ENCODE data around the gene ANKRD61. TPM values are rescaled to one million over a fixed set of nuclear protein-coding genes. Genes with fewer than 3 reads are reported as not detected.
"Not testable (repeated sequence)": the region's sequence is repeated elsewhere in the genome, so short reads cannot be mapped to it uniquely, and the experiment has no call there.

The ANKRD61 gene
- polyA plus RNA-seq, 1 donor from 2014 or later, result not detected

DNA sequence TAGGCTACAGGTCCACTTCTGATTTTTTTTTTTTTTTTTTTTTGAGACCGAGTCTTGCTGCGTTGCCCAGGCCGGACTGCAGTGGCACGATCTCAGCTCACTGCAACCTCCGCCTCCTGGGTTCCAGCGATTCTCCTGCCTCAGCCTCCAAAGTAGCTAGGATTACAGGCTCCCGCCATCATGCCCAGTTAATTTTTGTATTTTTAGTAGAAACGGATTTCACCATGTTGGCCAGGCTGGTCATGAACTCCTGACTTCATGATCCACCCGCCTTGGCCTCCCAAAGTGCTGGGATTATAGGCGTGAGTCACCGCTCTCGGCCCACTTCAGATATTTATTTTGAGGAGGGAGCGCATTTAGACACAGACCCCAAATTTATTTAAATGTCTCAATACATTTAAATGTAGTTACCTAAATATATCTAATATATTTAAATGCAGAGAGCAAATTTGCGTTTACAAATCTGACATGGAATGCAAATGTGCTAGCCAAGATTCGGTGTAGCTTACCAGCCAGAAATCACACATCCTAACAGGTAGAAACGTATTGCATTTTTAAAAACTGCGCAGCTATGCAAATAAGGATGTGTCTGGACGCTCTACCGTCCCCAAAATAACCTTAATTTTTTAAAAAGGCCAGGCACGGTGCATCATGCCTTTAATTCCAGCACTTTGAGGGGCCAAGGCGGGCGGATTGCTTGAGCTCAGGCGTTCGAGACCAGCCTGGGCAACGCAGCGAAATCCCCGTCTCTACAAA is 23.2 kb upstream of the ANKRD61 start:
- H4K20me1 ChIP-seq (ENCODE audit: insufficient read depth); H3K27ac ChIP-seq (ENCODE audit: low read length); H3K9me3 ChIP-seq (ENCODE audit: low read length); H3K9me2 ChIP-seq (ENCODE audit: insufficient read depth, low read length); H3K36me3 ChIP-seq (ENCODE audit: insufficient read depth, low read length); H3K27me3 ChIP-seq (ENCODE audit: insufficient read depth, low read depth, low read length); H3K79me2 ChIP-seq (replicated peaks; ENCODE audit: insufficient read depth, low read length); H2AFZ ChIP-seq (ENCODE audit: low read depth, low read length); H3F3A ChIP-seq (ENCODE audit: insufficient read depth, low read length, poor library complexity, severe bottlenecking): not testable (repeated sequence)
- H3K4me2 ChIP-seq (ENCODE audit: low read length), result peak overlapping the region; percentile 84
- peak overlapping the region; percentile 93 for H3K4me3 ChIP-seq (ENCODE audit: low read length)
- peak overlapping the region; percentile 77 for H3K9ac ChIP-seq (ENCODE audit: low read length)

DNA sequence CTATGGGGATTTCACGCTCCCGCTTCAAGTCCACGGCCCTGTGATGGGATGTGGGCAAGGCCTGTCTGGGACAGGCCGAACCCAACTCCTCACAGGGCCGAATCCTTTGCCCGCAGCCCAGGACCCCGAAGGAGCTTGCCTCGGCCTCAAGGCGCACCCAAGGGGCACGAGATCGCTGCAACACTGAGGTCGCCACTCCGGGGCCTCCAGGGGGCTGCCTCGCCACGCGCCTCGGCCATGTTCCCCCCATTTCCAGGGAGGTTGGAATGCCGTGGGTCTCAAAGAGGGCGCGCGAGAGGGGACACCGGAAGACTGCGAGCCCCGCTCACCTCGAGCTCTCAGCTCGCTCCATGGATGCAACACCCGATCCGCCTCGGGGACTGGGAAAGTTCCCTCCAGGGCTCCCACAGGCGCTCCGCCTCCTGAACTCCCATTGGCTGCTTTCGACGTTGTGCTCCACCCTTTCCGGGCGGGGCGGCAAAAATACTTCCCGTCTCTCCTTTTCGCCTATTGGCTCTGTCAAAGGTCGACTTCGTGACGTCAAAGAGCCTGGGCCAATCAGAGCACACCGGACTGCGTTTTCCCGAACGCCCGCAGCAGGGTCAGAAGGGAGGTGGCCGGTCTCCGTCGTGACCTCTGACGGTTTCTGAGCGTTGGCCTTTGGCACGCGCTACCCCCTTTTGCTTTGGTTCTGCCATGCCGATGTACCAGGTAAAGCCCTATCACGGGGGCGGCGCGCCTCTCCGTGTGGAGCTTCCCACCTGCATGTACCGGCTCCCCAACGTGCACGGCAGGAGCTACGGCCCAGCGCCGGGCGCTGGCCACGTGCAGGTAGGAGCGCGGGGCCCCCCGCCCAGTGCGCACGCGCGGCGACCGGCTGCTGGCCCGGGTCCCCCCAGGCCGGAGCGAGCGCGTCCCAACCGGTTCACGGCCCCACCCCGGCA is 22.2 kb upstream of the ANKRD61 start, which contains the start of the genes AIMP2 and PMS2:
Gene AIMP2, plus strand, starts transcription at position 605 of the 944 bp plus-strand sequence. Its CDS starts 92 bp downstream, at position 697.
Gene PMS2, minus strand, starts transcription at position 382 of the 944 bp plus-strand sequence. Its CDS starts 30 bp downstream, at position 352.
- Histone ChIP-seq H3K27ac (ENCODE audit: low read length) (peak within 1 kb of the TSS; percentile 64), H2AFZ (ENCODE audit: low read depth, low read length) (peak within 1 kb of the TSS; percentile 60), H3K9me3 (ENCODE audit: low read length) (no peaks in the 10 kb centered on the region), H3K4me2 (ENCODE audit: low read length) (peak within 1 kb of the TSS; percentile 84), H3K9me2 (ENCODE audit: insufficient read depth, low read length) (no peaks in the 10 kb centered on the region), H3K36me3 (ENCODE audit: insufficient read depth, low read length) (no peaks in the 10 kb centered on the region), H3K4me3 (ENCODE audit: low read length) (peak within 1 kb of the TSS; percentile 93), H3K79me2 (replicated peaks; ENCODE audit: insufficient read depth, low read length) (peaks cover 10% of the 10 kb centered on the region), H4K20me1 (ENCODE audit: insufficient read depth) (no peaks in the 10 kb centered on the region), H3F3A (ENCODE audit: insufficient read depth, low read length, poor library complexity, severe bottlenecking) (no peaks in the 10 kb centered on the region), H3K9ac (ENCODE audit: low read length) (peak within 1 kb of the TSS; percentile 77), H3K27me3 (ENCODE audit: insufficient read depth, low read depth, low read length) (no peaks in the 10 kb centered on the region)
- peak; percentile 100 for TF ChIP-seq MXI1 (conservative IDR thresholded peaks at IDR 0.05; ENCODE audit: poor library complexity, severe bottlenecking)
- peak; percentile 27 for TF ChIP-seq RAD21 (conservative IDR thresholded peaks at IDR 0.05)
- TF ChIP-seq EP300 (conservative IDR thresholded peaks at IDR 0.05; ENCODE audit: poor library complexity, severe bottlenecking), result no peak
- TF ChIP-seq, protein P1, sequence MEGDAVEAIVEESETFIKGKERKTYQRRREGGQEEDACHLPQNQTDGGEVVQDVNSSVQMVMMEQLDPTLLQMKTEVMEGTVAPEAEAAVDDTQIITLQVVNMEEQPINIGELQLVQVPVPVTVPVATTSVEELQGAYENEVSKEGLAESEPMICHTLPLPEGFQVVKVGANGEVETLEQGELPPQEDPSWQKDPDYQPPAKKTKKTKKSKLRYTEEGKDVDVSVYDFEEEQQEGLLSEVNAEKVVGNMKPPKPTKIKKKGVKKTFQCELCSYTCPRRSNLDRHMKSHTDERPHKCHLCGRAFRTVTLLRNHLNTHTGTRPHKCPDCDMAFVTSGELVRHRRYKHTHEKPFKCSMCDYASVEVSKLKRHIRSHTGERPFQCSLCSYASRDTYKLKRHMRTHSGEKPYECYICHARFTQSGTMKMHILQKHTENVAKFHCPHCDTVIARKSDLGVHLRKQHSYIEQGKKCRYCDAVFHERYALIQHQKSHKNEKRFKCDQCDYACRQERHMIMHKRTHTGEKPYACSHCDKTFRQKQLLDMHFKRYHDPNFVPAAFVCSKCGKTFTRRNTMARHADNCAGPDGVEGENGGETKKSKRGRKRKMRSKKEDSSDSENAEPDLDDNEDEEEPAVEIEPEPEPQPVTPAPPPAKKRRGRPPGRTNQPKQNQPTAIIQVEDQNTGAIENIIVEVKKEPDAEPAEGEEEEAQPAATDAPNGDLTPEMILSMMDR (IDR thresholded peaks at IDR 0.05; ENCODE audit: poor library complexity, severe bottlenecking), result peak; percentile 38
- TF ChIP-seq, protein P2, sequence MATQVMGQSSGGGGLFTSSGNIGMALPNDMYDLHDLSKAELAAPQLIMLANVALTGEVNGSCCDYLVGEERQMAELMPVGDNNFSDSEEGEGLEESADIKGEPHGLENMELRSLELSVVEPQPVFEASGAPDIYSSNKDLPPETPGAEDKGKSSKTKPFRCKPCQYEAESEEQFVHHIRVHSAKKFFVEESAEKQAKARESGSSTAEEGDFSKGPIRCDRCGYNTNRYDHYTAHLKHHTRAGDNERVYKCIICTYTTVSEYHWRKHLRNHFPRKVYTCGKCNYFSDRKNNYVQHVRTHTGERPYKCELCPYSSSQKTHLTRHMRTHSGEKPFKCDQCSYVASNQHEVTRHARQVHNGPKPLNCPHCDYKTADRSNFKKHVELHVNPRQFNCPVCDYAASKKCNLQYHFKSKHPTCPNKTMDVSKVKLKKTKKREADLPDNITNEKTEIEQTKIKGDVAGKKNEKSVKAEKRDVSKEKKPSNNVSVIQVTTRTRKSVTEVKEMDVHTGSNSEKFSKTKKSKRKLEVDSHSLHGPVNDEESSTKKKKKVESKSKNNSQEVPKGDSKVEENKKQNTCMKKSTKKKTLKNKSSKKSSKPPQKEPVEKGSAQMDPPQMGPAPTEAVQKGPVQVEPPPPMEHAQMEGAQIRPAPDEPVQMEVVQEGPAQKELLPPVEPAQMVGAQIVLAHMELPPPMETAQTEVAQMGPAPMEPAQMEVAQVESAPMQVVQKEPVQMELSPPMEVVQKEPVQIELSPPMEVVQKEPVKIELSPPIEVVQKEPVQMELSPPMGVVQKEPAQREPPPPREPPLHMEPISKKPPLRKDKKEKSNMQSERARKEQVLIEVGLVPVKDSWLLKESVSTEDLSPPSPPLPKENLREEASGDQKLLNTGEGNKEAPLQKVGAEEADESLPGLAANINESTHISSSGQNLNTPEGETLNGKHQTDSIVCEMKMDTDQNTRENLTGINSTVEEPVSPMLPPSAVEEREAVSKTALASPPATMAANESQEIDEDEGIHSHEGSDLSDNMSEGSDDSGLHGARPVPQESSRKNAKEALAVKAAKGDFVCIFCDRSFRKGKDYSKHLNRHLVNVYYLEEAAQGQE (IDR thresholded peaks at IDR 0.05; ENCODE audit: borderline replicate concordance), result peak; percentile 46
- TF ChIP-seq POLR2AphosphoS5 (IDR thresholded peaks at IDR 0.05), result peak; percentile 76
- TF ChIP-seq SMC3 (conservative IDR thresholded peaks at IDR 0.05; ENCODE audit: poor library complexity), result peak; percentile 64
- TF ChIP-seq TAF1 (IDR thresholded peaks at IDR 0.05; ENCODE audit: low read depth), result peak; percentile 29
- no peak for TF ChIP-seq EZH2 (IDR thresholded peaks at IDR 0.05; ENCODE audit: borderline replicate concordance, insufficient read depth, low read length, poor library complexity, severe bottlenecking)

DNA sequence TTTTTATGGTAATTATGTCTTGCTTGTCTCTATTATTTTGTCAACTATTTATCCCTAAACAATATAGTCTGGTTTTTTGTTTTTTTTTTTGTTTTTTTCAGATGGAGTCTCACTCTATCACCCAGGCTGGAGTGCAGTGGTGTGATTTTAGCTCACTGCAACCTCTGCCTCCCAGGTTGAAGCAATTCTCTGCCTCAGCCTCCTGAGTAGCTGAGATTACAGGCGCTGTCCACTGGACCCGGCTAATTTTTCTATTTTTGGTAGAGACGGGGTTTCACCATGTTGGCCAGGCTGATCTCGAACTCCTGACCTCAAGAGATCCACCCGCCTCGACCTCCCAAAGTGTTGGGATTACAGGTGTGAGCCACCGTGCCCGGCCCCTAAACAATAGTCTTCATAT is 20.8 kb upstream of the ANKRD61 start:
- not testable (repeated sequence) for H3K4me2 ChIP-seq (ENCODE audit: low read length); H4K20me1 ChIP-seq (ENCODE audit: insufficient read depth); H3K9me3 ChIP-seq (ENCODE audit: low read length); H3K9me2 ChIP-seq (ENCODE audit: insufficient read depth, low read length); H2AFZ ChIP-seq (ENCODE audit: low read depth, low read length); H3K79me2 ChIP-seq (replicated peaks; ENCODE audit: insufficient read depth, low read length); H3F3A ChIP-seq (ENCODE audit: insufficient read depth, low read length, poor library complexity, severe bottlenecking); H3K27ac ChIP-seq (ENCODE audit: low read length); H3K27me3 ChIP-seq (ENCODE audit: insufficient read depth, low read depth, low read length); H3K36me3 ChIP-seq (ENCODE audit: insufficient read depth, low read length); H3K9ac ChIP-seq (ENCODE audit: low read length)
- H3K4me3 ChIP-seq (ENCODE audit: low read length), result peak overlapping the region; percentile 43
